HFF-Myc (cell line): ENCODE results near the gene VSIG8.

Experiments used
- DNase-seq: peaks from one replicate; pipeline ENCODE4 v3.0.0-alpha.2; 2011; ENCODE audit warnings: low read depth; ENCODE audit errors: extremely low read depth
- H3K4me3 ChIP-seq: replicated peaks from 2 replicates; pipeline ENCODE4 v1.5.1; 2011; ENCODE audit warnings: low read depth, mild to moderate bottlenecking, control low read depth, low read length
- TF ChIP-seq, protein P1 (sequence below): IDR thresholded peaks from 2 replicates; pipeline ENCODE4 v1.5.1; 2012; ENCODE audit warnings: mild to moderate bottlenecking, low read depth, low read length, control low read depth; ENCODE audit errors: missing control alignments

The VSIG8 gene

GRCh38 chr1:159884296-159884695 lies 21.8 kb upstream of the VSIG8 start:
- no peak overlapping the region for H3K4me3 ChIP-seq
- DNase-seq, result no peak
- TF ChIP-seq, protein P1, sequence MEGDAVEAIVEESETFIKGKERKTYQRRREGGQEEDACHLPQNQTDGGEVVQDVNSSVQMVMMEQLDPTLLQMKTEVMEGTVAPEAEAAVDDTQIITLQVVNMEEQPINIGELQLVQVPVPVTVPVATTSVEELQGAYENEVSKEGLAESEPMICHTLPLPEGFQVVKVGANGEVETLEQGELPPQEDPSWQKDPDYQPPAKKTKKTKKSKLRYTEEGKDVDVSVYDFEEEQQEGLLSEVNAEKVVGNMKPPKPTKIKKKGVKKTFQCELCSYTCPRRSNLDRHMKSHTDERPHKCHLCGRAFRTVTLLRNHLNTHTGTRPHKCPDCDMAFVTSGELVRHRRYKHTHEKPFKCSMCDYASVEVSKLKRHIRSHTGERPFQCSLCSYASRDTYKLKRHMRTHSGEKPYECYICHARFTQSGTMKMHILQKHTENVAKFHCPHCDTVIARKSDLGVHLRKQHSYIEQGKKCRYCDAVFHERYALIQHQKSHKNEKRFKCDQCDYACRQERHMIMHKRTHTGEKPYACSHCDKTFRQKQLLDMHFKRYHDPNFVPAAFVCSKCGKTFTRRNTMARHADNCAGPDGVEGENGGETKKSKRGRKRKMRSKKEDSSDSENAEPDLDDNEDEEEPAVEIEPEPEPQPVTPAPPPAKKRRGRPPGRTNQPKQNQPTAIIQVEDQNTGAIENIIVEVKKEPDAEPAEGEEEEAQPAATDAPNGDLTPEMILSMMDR, result no peak

- no peak overlapping the region for H3K4me3 ChIP-seq
- TF ChIP-seq, protein P1, result no peak
- no peak for DNase-seq
These were observed 20.7 kb upstream of the VSIG8 start for GRCh38 chr1:159883134-159883533.

- no peak for DNase-seq
- H3K4me3 ChIP-seq, result no peak overlapping the region
- TF ChIP-seq, protein P1, result no peak
These were observed 20.0 kb upstream of the VSIG8 start for GRCh38 chr1:159882527-159882862.

DNA sequence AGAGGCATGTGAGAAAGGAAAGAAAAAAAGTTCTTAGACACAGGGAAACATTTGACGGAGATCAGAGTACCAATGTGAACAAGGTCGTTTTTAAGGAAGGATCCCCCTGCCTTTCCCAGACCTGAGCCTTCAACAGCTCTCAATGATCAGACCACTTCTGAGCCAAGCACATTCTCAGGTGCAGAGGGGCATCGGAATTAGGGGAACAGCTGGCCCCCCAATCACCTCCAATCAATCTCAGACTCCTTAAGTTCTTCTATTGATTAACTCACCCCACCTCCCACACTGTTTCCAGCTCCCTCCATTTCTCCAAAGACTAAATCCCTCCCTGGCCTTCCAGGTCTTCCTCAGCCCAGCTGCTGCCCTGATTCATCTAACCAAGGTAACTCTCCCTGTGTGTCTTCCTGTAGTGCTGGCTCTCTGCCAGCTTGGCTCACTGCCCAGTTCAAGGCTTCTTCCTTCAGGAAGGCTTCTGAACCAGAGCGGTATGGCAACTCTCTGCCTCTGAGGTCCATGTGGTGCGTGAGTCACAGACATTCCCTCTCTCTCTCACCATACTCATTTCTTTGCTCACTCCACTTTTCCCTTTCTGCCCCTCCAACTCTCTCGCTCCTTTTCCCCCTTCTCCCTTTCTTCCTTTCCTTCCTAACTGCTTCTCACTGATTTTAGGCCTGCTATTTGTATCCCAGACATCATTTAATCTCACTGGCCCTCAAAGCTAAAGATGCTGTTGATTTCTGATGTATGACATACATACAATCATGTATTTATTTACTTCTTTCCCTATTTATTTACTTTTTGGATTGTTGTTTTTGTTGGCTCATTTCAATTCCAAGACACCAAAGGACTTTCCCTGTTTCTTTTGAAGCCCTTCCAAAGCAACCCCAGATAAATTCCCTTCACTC lies 19.4 kb upstream of the VSIG8 start:
- DNase-seq, result peak; percentile 94
- TF ChIP-seq, protein P1, result no peak
- no peak overlapping the region for H3K4me3 ChIP-seq

DNA sequence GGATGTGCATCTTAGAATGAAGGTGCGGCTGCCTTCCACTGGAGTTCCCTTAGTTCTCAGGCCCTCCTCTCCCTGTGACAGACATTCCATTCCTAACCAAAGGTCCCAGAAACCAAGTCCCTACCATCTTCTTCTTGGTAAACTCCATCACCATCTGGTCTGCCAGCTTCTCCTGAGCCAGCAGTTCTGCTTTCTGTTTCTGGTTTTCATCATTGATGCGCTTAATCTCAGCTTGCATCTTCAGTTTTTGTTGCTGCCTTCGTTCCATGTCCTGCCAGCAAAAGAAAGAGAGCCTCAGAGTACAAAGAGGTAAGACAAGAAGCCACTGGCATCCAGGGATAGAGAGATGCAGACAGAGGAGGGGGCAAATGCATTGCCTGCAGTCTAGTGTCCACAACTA lies 18.0 kb upstream of the VSIG8 start:
- no peak overlapping the region for H3K4me3 ChIP-seq
- DNase-seq, result no peak
- TF ChIP-seq, protein P1, result no peak

GRCh38 chr1:159879977-159880376 lies 17.5 kb upstream of the VSIG8 start:
- TF ChIP-seq, protein P1, result no peak
- H3K4me3 ChIP-seq, result no peak overlapping the region
- no peak for DNase-seq
